Esophagus squamous epithelium (tissue), 4 donors: Measurements from ENCODE around the gene RTN4RL1.

Source experiments
- POLR2A ChIP-seq, 4 donors: fragments of 450-650 bp; IDR thresholded peaks; one replicate each; pipeline ENCODE4 v1.6.1; 2017; ENCODE audit warnings: antibody characterized with exemption in 4 of 4, mild to moderate bottlenecking in 4 of 4, moderate library complexity in 3 of 4
- TF ChIP-seq, protein P1 (sequence below), 6 experiments: fragments of 450-650 bp in 4 of 6; fragments of 200-600 bp in 2 of 6; sonication (generic) in 2 of 6; IDR thresholded peaks; one replicate each; pipeline ENCODE4 v1.5.1; 2016 to 2019; ENCODE audit warnings: antibody characterized with exemption in 6 of 6, mild to moderate bottlenecking in 4 of 6, moderate library complexity in 4 of 6

- TF ChIP-seq, protein P1, sequence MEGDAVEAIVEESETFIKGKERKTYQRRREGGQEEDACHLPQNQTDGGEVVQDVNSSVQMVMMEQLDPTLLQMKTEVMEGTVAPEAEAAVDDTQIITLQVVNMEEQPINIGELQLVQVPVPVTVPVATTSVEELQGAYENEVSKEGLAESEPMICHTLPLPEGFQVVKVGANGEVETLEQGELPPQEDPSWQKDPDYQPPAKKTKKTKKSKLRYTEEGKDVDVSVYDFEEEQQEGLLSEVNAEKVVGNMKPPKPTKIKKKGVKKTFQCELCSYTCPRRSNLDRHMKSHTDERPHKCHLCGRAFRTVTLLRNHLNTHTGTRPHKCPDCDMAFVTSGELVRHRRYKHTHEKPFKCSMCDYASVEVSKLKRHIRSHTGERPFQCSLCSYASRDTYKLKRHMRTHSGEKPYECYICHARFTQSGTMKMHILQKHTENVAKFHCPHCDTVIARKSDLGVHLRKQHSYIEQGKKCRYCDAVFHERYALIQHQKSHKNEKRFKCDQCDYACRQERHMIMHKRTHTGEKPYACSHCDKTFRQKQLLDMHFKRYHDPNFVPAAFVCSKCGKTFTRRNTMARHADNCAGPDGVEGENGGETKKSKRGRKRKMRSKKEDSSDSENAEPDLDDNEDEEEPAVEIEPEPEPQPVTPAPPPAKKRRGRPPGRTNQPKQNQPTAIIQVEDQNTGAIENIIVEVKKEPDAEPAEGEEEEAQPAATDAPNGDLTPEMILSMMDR (IDR thresholded peaks at IDR 0.05), result no peak
- no peak for TF ChIP-seq POLR2A (IDR thresholded peaks at IDR 0.05)
Measured at GRCh38 chr17:1898332-1898731, 126.8 kb downstream of the RTN4RL1 start.
